ENCODE measurements around the gene HINT1. TPM values are rescaled to one million over a fixed set of nuclear protein-coding genes. Genes with fewer than 3 reads are reported as not detected.
"Not testable (repeated sequence)": the region's sequence is repeated elsewhere in the genome, so short reads cannot be mapped to it uniquely, and the experiment has no call there.

Gene HINT1
- total RNA-seq, 2 donors from 2014 or later = 121 to 328 TPM

GRCh38 chr5:131198625-131199024, 33.6 kb upstream of the HINT1 start:
- H3K27ac ChIP-seq = no peak overlapping the region
- H3K9me3 ChIP-seq = no peaks in the 10 kb centered on the region
- H3K27me3 ChIP-seq (replicated peaks; ENCODE audit: insufficient read depth) = no peaks in the 10 kb centered on the region
- no peaks in the 10 kb centered on the region for H3K4me1 ChIP-seq (replicated peaks)
- intact Hi-C loops (cut with DNase I) = no loop called here
- TF ChIP-seq, protein P1, sequence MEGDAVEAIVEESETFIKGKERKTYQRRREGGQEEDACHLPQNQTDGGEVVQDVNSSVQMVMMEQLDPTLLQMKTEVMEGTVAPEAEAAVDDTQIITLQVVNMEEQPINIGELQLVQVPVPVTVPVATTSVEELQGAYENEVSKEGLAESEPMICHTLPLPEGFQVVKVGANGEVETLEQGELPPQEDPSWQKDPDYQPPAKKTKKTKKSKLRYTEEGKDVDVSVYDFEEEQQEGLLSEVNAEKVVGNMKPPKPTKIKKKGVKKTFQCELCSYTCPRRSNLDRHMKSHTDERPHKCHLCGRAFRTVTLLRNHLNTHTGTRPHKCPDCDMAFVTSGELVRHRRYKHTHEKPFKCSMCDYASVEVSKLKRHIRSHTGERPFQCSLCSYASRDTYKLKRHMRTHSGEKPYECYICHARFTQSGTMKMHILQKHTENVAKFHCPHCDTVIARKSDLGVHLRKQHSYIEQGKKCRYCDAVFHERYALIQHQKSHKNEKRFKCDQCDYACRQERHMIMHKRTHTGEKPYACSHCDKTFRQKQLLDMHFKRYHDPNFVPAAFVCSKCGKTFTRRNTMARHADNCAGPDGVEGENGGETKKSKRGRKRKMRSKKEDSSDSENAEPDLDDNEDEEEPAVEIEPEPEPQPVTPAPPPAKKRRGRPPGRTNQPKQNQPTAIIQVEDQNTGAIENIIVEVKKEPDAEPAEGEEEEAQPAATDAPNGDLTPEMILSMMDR (IDR thresholded peaks at IDR 0.05) = no peak
- no peak for TF ChIP-seq POLR2A (IDR thresholded peaks at IDR 0.05)
- no peak for TF ChIP-seq POLR2AphosphoS5 (IDR thresholded peaks at IDR 0.05)
- no peak for DNase-seq (ENCODE audit: low spot score)
- no peak overlapping the region for H3K4me3 ChIP-seq
- WGBS = 84% methylated on average over 5 of the region's 5 CpGs
- no peaks in the 10 kb centered on the region for H3K36me3 ChIP-seq

- Histone ChIP-seq H3K27ac (no peak overlapping the region), H3K9me3 (no peaks in the 10 kb centered on the region), H3K4me3 (no peak overlapping the region), H3K27me3 (replicated peaks; ENCODE audit: insufficient read depth) (no peaks in the 10 kb centered on the region), H3K4me1 (replicated peaks) (no peaks in the 10 kb centered on the region), H3K36me3 (no peaks in the 10 kb centered on the region)
- WGBS = 89% methylated on average over 4 of the region's 4 CpGs
- intact Hi-C loops (cut with DNase I) = no loop called here
- TF ChIP-seq POLR2A (IDR thresholded peaks at IDR 0.05) = no peak
- TF ChIP-seq, protein P1 (IDR thresholded peaks at IDR 0.05) = no peak
- TF ChIP-seq POLR2AphosphoS5 (IDR thresholded peaks at IDR 0.05) = no peak
- no peak for DNase-seq (ENCODE audit: low spot score)
These were observed 31.3 kb upstream of the HINT1 start for GRCh38 chr5:131196331-131196730.

- intact Hi-C loops (cut with DNase I) = no loop called here
- no peaks in the 10 kb centered on the region for H3K4me1 ChIP-seq (replicated peaks)
- H3K27me3 ChIP-seq (replicated peaks; ENCODE audit: insufficient read depth) = no peaks in the 10 kb centered on the region
- no peak overlapping the region for H3K27ac ChIP-seq
- no peaks in the 10 kb centered on the region for H3K9me3 ChIP-seq
- no peak for DNase-seq (ENCODE audit: low spot score)
- no peaks in the 10 kb centered on the region for H3K36me3 ChIP-seq
- H3K4me3 ChIP-seq = no peak overlapping the region
- TF ChIP-seq POLR2AphosphoS5 (IDR thresholded peaks at IDR 0.05) = no peak
- TF ChIP-seq, protein P1 (IDR thresholded peaks at IDR 0.05) = no peak
- no peak for TF ChIP-seq POLR2A (IDR thresholded peaks at IDR 0.05)
These were observed 30.6 kb upstream of the HINT1 start for GRCh38 chr5:131195696-131196095.

DNA sequence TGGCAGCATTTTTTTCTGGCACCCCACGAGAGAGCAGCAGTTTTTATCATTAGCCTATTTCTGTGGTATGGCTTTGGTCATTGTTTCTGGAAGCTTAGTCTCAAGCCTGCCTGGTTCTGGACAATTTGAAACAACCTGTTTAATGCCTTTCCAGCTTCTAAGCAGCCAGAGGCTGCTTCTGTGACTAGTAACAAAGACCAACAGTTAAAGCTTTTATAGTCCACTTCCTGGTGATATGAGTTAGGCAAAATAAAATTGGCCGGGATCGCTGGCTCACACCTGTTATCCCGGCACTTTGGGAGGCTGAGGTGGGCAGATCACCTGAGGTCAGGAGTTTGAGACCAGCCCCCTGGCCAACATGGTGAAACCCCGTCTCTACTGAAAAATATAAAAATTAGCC, 29.7 kb upstream of the HINT1 start:
- TF ChIP-seq, protein P1 (IDR thresholded peaks at IDR 0.05) = no peak
- no peak for TF ChIP-seq POLR2AphosphoS5 (IDR thresholded peaks at IDR 0.05)
- no peak for TF ChIP-seq POLR2A (IDR thresholded peaks at IDR 0.05)
- Histone ChIP-seq H3K9me3 (no peaks in the 10 kb centered on the region), H3K4me1 (replicated peaks) (no peaks in the 10 kb centered on the region), H3K36me3 (no peaks in the 10 kb centered on the region), H3K4me3 (no peak overlapping the region), H3K27ac (no peak overlapping the region), H3K27me3 (replicated peaks; ENCODE audit: insufficient read depth) (no peaks in the 10 kb centered on the region)
- 71% methylated on average over 5 of the region's 5 CpGs for WGBS
- no peak for DNase-seq (ENCODE audit: low spot score)
- intact Hi-C loops (cut with DNase I) = no loop called here

- H3K9me3 ChIP-seq; H3K36me3 ChIP-seq; intact Hi-C loops (cut with DNase I); H3K4me3 ChIP-seq; H3K4me1 ChIP-seq (replicated peaks); H3K27ac ChIP-seq; DNase-seq (ENCODE audit: low spot score); H3K27me3 ChIP-seq (replicated peaks; ENCODE audit: insufficient read depth): not testable (repeated sequence)
- 95% methylated on average over 7 of the region's 7 CpGs for WGBS
These were observed 28.8 kb upstream of the HINT1 start for GRCh38 chr5:131193897-131194296.

All from prostate gland (tissue), 2 donors.